ENCODE measurements around the gene CACNA1B.
"Not testable (repeated sequence)": the region's sequence is repeated elsewhere in the genome, so short reads cannot be mapped to it uniquely, and the experiment has no call there.

CACNA1B gene

DNA sequence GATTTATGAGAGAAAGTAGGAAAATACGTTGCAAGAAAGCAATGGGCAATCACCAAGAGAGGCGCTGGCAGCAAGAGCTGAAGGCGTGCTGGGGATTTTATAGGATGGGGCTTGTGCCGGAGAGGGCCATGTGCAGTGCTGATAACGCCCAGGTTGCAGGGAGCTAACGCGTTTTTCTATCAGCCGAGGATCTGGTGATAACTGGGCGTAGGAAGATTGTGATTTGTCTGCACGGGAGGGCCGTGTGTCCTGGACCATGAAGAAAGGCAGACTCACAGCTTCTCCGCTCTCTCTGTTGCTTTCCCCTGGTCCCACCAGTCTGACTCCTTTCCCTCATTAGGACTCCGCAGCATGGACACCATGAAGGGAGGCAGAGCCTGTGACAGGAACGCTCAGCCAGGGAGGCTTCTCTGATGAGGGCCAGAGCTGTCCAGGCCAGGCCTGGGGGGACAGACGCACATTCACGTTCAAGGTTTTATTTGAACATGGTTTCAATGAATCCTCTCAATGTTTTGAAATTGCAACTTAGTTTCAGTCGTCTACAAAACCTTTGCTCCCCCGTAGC lies 11.9 kb upstream of the CACNA1B start:
- no peak for FAIRE-seq

DNA sequence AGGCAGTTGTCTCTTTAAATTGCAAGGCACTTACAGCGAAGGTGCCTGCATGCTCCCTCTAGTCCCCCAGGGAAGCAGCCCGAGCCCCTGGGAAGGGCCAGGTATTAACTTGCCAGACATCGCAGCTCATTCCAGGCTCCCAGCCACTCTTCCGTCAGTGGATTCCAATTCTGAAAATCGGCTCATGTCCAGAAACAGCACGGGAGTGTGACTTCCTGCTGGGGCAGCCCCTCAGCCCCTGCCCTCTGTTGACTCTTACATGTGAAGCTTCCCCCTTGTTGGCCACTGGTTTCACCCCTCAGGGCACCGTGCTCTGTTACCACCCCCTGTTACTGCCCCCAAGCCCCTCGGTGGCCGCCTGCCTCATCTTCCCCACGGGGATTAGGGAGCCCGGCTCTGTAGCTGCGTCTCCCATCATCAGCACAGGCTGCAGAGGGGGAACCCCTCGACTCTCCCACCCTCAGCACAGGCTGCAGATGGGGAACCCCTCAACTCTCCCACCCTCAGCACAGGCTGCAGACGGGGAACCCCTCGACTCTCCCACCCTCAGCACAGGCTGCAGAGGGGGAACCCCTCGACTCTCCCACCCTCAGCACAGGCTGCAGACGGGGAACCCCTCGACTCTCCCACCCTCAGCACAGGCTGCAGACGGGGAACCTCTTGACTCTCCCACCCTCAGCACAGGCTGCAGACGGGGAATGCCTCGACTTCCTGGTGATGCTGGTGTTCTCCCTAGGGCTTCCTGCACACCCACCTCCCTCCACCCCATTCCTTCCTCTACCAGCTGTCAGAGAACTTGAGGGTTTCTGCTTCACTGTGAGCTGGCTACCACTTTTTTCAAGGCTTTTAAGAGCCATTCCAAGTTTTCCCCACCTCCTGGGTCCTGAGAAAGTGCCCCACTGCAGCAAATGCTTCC lies 11.1 kb upstream of the CACNA1B start:
- DNase-seq (ENCODE audit: insufficient read length, low spot score) (no peak), FAIRE-seq (no peak)

More for the DNA sequence above, 11.9 kb upstream of the CACNA1B start:
- DNase-seq (ENCODE audit: insufficient read length, low spot score), result no peak

- DNase-seq (ENCODE audit: insufficient read length, low spot score) (no peak), FAIRE-seq (no peak)
These were observed 7.2 kb upstream of the CACNA1B start for GRCh38 chr9:137870432-137870831.

DNA sequence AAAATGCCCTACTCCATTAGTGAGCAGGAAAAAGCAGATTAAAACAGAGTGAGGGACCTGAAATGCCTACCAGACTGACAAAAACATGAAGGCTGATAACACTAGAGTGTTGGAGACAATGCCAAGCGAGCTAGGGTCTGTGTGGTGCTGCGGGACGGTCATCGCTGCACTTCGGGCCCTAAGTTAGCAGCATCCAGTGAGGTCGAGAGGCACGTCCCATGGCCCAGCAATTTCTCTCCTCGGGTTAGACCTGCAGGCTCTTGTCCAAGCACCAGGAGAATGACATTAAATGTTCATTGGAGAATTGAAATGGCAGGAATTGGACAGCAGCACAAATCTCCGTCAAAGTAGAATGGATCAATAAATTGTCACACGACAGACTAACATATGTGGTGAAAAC lies 5.3 kb upstream of the CACNA1B start:
- FAIRE-seq (no peak), DNase-seq (ENCODE audit: insufficient read length, low spot score) (no peak)

GRCh38 chr9:137873408-137873807 lies 4.2 kb upstream of the CACNA1B start:
- FAIRE-seq, result no peak
- DNase-seq (ENCODE audit: insufficient read length, low spot score), result no peak

- no peak for DNase-seq (ENCODE audit: insufficient read length, low spot score)
- FAIRE-seq, result no peak
These were observed 3.7 kb upstream of the CACNA1B start for GRCh38 chr9:137873858-137874362.

DNA sequence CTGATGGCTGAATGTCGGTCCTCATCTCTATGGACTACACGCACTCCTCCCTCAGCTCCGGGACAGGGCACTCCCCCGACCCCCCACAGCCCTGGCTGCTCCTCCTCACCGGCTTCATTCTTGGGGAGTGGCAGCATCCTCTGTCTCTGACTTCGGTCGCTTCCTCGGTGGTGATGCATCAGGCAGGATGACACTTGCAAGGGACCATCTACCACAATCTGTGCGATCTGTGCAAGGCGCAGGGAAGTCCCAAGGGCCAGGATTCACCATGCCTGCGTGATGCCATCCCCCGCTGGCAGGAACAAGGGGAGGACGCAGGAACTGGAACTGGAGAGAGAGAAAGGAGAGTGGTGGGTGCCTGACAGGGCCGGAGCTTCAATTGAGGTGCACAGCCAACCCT lies 2.2 kb upstream of the CACNA1B start:
- no peak for FAIRE-seq
- no peak for DNase-seq (ENCODE audit: insufficient read length, low spot score)

DNA sequence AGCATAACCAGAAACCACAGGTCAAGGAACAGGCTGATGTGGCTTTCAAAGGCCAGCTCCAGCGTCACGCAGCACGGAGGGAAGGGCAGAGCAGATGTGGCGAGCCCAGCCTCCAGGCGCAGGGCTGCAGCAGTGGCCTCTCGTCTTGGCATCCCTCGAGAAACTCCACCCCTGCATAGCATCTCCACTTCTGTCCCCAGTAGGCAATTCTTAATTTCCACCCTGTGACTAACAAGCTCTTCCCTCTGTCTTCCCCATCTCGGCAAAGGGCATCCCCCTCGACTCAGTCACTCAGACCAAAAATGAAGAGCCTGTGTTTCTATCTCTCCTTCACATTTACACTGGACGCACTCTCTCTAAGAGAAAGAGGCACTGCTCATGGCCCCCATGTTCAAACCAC lies 1.7 kb upstream of the CACNA1B start:
- FAIRE-seq (no peak), DNase-seq (ENCODE audit: insufficient read length, low spot score) (no peak)

DNA sequence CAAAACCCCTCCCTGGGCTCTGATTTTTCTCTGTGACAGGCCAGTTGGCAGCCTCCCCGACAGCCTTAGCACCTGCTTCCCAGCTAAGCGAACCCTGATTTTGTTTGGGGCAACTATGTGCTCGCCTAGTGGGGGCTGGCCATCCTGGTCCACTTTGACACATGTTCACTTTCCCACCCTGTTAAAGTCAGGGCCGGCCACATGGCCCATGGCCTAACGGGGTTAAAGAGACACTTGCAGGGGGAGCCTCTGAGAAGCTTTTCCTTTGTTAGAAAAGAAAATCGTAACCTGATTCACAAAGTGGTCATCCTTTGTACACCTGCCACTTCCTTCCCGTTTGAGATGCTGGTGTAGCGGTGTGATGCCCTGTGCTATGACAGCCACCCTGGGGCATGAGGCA lies 1.3 kb upstream of the CACNA1B start:
- no peak for DNase-seq (ENCODE audit: insufficient read length, low spot score)
- FAIRE-seq, result no peak

- FAIRE-seq (no peak), DNase-seq (ENCODE audit: insufficient read length, low spot score) (no peak)
These were observed 698 bp upstream of the CACNA1B start for GRCh38 chr9:137876781-137877386.

DNA sequence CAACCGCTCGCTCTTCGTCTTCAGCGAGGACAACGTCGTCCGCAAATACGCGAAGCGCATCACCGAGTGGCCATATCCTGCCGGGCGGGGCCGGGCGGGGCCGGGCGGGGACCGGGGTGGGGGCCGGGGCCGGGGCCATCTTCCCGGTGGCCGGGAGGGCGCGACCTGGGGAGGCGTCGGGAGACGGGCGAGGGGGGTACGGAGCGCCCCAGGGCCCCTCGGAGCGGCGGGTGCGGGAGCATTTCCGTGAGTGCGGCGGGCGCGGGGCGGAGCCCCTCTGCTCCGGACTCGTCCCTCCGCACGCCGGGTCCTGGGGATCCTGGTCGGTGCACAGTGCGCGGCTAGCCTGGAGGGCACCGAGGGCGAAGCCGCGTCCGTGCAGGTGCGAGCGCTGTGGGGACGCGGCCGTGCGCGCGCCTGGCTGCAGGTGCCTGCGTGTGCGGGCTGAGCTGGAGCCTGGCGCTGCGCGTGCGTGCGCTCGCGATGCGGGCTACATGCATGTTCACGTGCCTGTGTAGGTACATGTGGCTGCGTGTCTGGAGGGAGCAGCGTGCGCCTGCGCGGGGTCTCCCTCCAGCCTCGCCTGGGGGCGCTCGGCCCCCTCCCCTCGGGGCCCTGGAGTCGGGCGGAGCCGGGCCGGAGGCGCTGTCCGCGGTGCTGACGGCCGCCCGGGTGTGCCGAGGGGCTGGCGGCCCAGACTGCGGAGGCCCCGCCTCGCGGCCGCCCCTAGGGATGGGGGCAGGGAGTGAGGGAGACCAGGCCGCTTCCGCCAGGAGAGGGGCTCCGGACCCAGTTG lies 762 bp downstream of the CACNA1B start:
- FAIRE-seq, result no peak
- DNase-seq (ENCODE audit: insufficient read length, low spot score), result no peak

- DNase-seq (ENCODE audit: insufficient read length, low spot score) (no peak), FAIRE-seq (no peak)
These were observed 1.5 kb downstream of the CACNA1B start for GRCh38 chr9:137879052-137879451.

DNA sequence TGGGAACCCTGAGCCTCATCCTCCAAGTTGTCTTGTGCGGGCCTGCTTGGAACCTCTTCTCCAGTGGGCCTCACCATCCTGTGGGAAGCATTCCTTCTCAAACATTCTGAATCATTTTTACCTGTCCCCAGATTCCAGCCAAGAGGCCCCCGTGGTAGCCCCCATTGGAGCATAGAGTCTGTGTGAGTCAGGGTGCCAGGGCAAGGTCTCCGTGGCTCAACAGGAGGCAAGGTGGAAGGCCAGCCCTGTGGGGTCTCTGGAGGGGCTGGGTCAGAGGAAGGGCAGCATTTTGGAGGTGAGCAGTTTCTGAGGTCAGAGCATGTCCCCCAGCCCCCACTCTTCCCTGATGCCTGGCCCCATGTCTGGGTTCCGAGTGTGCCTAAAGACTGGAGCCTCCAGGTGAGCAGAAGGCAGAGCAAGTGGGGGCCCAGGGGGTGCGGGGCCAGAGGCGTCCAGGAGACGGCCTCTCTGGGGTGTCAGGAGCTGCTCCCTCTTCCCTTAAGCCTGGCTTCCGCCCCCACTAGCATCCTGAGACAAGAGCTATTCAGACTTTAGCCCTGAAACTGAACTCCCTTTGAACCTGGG lies 2.1 kb downstream of the CACNA1B start:
- FAIRE-seq, result no peak
- no peak for DNase-seq (ENCODE audit: insufficient read length, low spot score)

- DNase-seq (ENCODE audit: insufficient read length, low spot score), result no peak
- FAIRE-seq, result no peak
These were observed 2.8 kb downstream of the CACNA1B start for GRCh38 chr9:137880160-137880975.

DNA sequence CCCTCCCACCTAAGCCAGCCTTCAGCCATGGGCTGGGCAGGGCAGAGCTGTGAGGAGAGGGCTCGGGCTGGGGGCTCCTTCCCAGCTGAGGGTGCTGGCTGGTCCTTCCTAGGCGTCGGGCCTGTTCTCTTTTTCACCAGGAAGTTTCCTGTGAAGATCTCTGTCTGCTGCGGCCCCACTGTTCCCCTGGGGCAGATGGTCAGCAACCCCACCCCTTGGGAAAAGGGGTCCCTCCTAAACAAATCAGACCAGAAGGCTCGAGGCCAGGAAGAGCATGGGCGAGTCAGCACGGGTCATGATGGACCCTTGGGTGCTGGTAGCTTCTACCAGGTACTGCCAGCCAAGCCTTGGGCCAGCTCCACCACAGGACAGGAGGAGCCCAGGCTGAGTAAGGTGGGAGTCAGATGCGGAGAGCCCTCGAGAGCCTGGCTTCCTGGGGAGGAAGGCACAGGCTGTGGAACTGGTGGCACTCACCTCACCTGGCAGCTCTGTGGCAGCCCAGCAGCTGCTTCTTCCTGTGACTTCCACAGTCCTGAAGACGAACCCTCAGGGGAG lies 3.5 kb downstream of the CACNA1B start:
- FAIRE-seq, result no peak
- DNase-seq (ENCODE audit: insufficient read length, low spot score), result no peak

- no peak for DNase-seq (ENCODE audit: insufficient read length, low spot score)
- no peak for FAIRE-seq
These were observed 4.3 kb downstream of the CACNA1B start for GRCh38 chr9:137881591-137882505.

GRCh38 chr9:137882506-137882821 lies 4.9 kb downstream of the CACNA1B start:
- no peak for DNase-seq (ENCODE audit: insufficient read length, low spot score)
- FAIRE-seq, result no peak

GRCh38 chr9:137883977-137884376 lies 6.4 kb downstream of the CACNA1B start:
- not testable (repeated sequence) for FAIRE-seq

More at GRCh38 chr9:137883977-137884376, 6.4 kb downstream of the CACNA1B start:
- DNase-seq (ENCODE audit: insufficient read length, low spot score), result not testable (repeated sequence)
